NT2/D1 (cell line): ENCODE data around the gene MADD.

ENCODE experiments used
- DNase-seq: peaks from one replicate; pipeline ENCODE4 v3.0.0-alpha.2; 2011; ENCODE audit warnings: low read depth, low spot score
- H3K27me3 ChIP-seq: 2 replicates; pipeline ENCODE4 v1.6.0; 2011; ENCODE audit warnings: mild to moderate bottlenecking; ENCODE audit not compliant: insufficient read length, insufficient read depth
- H3K36me3 ChIP-seq: 2 replicates; pipeline ENCODE4 v1.6.1; 2011; ENCODE audit warnings: mild to moderate bottlenecking, low read length, mixed read lengths; ENCODE audit not compliant: insufficient read depth, insufficient read length
- H3K4me1 ChIP-seq: 2 replicates; pipeline ENCODE4 v1.5.1; 2011; ENCODE audit not compliant: insufficient read depth, insufficient read length
- H3K4me3 ChIP-seq: 2 replicates; pipeline ENCODE4 v1.5.1; 2011; ENCODE audit warnings: low read depth; ENCODE audit not compliant: insufficient read length
- H3K9ac ChIP-seq: 2 replicates; pipeline ENCODE4 v1.6.0; 2011; ENCODE audit warnings: low read depth; ENCODE audit not compliant: insufficient read length
- H3K9me3 ChIP-seq: 2 replicates; pipeline ENCODE4 v1.5.1; 2011; ENCODE audit warnings: mild to moderate bottlenecking, low read length; ENCODE audit not compliant: insufficient read depth
- SUZ12 ChIP-seq: IDR thresholded peaks from 2 replicates; pipeline ENCODE4 v1.6.1; 2011; ENCODE audit not compliant: insufficient read length, insufficient read depth; ENCODE audit errors: extremely low read depth
- YY1 ChIP-seq: IDR thresholded peaks from 2 replicates; pipeline ENCODE4 v1.6.1; 2011; ENCODE audit not compliant: insufficient read length, insufficient read depth
- ZNF274 ChIP-seq: IDR thresholded peaks from 2 replicates; pipeline ENCODE4 v1.6.1; 2011; ENCODE audit warnings: mild to moderate bottlenecking, low read depth, low read length

The MADD gene

GRCh38 chr11:47278058-47278457 lies 8.1 kb downstream of the MADD start:
- Histone ChIP-seq H3K4me1 (no peaks in the 10 kb centered on the region), H3K27me3 (no peaks in the 10 kb centered on the region), H3K36me3 (peaks cover 83% of the 10 kb centered on the region), H3K4me3 (no peak overlapping the region), H3K9ac (no peak overlapping the region), H3K9me3 (no peaks in the 10 kb centered on the region)
- no peak for TF ChIP-seq ZNF274
- TF ChIP-seq SUZ12 = no peak
- no peak for TF ChIP-seq YY1
- DNase-seq = no peak

DNA sequence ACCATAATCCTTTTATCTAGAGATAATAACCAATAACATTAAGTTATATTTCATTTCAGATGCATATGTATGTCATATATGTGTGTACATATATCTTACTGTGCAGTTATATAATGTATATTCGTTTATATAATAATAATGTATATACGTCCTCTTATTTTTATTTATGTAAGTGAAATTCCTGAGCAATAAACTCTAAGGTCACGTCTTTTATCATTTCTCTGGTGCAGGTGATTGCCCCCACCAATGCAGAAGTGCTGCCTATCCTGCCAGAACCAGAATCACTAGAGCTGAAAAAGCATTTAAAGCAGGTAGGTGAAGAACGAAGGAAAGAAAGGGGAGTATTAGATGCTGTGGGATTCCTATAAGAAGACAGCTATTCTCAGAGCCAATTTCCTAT lies 8.8 kb downstream of the MADD start:
- Histone ChIP-seq H3K4me3 (no peak overlapping the region), H3K9ac (no peak overlapping the region), H3K9me3 (no peaks in the 10 kb centered on the region), H3K36me3 (peaks cover 83% of the 10 kb centered on the region), H3K27me3 (no peaks in the 10 kb centered on the region), H3K4me1 (no peaks in the 10 kb centered on the region)
- DNase-seq = no peak
- TF ChIP-seq SUZ12 (no peak), ZNF274 (no peak), YY1 (no peak)

GRCh38 chr11:47280099-47280498 lies 10.2 kb downstream of the MADD start:
- Histone ChIP-seq H3K4me1 (no peaks in the 10 kb centered on the region), H3K9ac (no peak overlapping the region), H3K36me3 (peaks cover 83% of the 10 kb centered on the region), H3K27me3 (no peaks in the 10 kb centered on the region), H3K4me3 (no peak overlapping the region), H3K9me3 (no peaks in the 10 kb centered on the region)
- TF ChIP-seq YY1 (no peak), SUZ12 (no peak), ZNF274 (no peak)
- DNase-seq = no peak

DNA sequence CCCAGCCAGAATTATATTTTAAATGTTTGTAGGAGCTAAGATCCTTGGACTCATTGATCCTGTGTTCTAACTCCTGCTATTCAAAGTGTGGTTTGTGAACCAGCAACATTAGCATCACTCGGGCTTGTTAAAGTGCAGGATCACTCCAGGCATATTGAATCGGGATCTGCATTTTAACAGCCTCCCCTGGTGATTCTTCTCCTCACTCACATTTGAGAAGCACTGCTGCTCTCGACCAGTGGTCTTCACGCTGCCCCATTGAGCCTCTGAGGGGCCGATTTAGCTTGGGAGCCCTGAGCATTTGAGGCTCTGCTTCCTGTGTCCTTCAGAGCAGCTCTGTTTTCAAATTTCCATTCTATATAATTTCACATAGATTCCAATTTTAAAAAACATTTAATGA lies 10.9 kb downstream of the MADD start:
- DNase-seq = no peak
- TF ChIP-seq SUZ12 (no peak), YY1 (no peak), ZNF274 (no peak)
- peaks cover 84% of the 10 kb centered on the region for H3K36me3 ChIP-seq

GRCh38 chr11:47282462-47282861 lies 12.5 kb downstream of the MADD start:
- H3K9ac ChIP-seq = no peak overlapping the region
- no peaks in the 10 kb centered on the region for H3K27me3 ChIP-seq
- peaks cover 82% of the 10 kb centered on the region for H3K36me3 ChIP-seq
- TF ChIP-seq YY1 (no peak), SUZ12 (no peak), ZNF274 (no peak)
- H3K4me1 ChIP-seq = no peaks in the 10 kb centered on the region
- no peak for DNase-seq
- no peaks in the 10 kb centered on the region for H3K9me3 ChIP-seq
- H3K4me3 ChIP-seq = no peak overlapping the region

More for the DNA sequence above, 10.9 kb downstream of the MADD start:
- no peaks in the 10 kb centered on the region for H3K9me3 ChIP-seq
- H3K9ac ChIP-seq = no peak overlapping the region
- H3K4me1 ChIP-seq = no peaks in the 10 kb centered on the region
- no peaks in the 10 kb centered on the region for H3K27me3 ChIP-seq
- no peak overlapping the region for H3K4me3 ChIP-seq

- H3K36me3 ChIP-seq = peaks cover 80% of the 10 kb centered on the region
These were observed 14.2 kb downstream of the MADD start for GRCh38 chr11:47284151-47284550.

GRCh38 chr11:47285969-47286770 lies 16.2 kb downstream of the MADD start:
- Histone ChIP-seq H3K4me1 (no peaks in the 10 kb centered on the region), H3K9me3 (no peaks in the 10 kb centered on the region), H3K36me3 (peaks cover 87% of the 10 kb centered on the region), H3K27me3 (no peaks in the 10 kb centered on the region), H3K4me3 (no peak overlapping the region), H3K9ac (no peak overlapping the region)
- TF ChIP-seq ZNF274 = no peak
- TF ChIP-seq YY1 = no peak
- TF ChIP-seq SUZ12 = no peak
- no peak for DNase-seq

More at GRCh38 chr11:47284151-47284550, 14.2 kb downstream of the MADD start:
- Histone ChIP-seq H3K9ac (no peak overlapping the region), H3K4me3 (no peak overlapping the region), H3K4me1 (no peaks in the 10 kb centered on the region), H3K9me3 (no peaks in the 10 kb centered on the region), H3K27me3 (no peaks in the 10 kb centered on the region)
- no peak for DNase-seq
- TF ChIP-seq ZNF274 = no peak
- TF ChIP-seq YY1 = no peak
- TF ChIP-seq SUZ12 = no peak
